Osteoblast (primary cell): ENCODE results near the gene ELAPOR1. TPM values are rescaled to one million over a fixed set of nuclear protein-coding genes. Genes with fewer than 3 reads are reported as not detected.

Source experiments
- DNase-seq: peaks from one replicate; pipeline ENCODE4 v3.0.0; 2011; ENCODE audit warnings: low spot score, mixed read lengths; ENCODE audit not compliant: insufficient read length; ENCODE audit errors: missing footprints
- H2AFZ ChIP-seq: 2 replicates; pipeline ENCODE4 v1.6.0; 2011; ENCODE audit warnings: mild to moderate bottlenecking, low read length
- H3K27ac ChIP-seq: 2 replicates; pipeline ENCODE4 v1.5.1; 2011; ENCODE audit warnings: mild to moderate bottlenecking, low read depth, low read length, moderate library complexity
- H3K27me3 ChIP-seq: 2 replicates; pipeline ENCODE4 v1.6.0; 2012; ENCODE audit warnings: mild to moderate bottlenecking, control low read depth, inconsistent platforms, low read length, moderate library complexity; ENCODE audit not compliant: insufficient read depth
- H3K36me3 ChIP-seq: 2 replicates; pipeline ENCODE4 v1.5.1; 2011; ENCODE audit warnings: mild to moderate bottlenecking, low read length, control low read depth, moderate library complexity; ENCODE audit not compliant: insufficient read depth
- H3K4me1 ChIP-seq: 2 replicates; pipeline ENCODE4 v1.5.1; 2011; ENCODE audit warnings: mild to moderate bottlenecking, low read length, control low read depth, moderate library complexity; ENCODE audit not compliant: insufficient read depth
- H3K4me2 ChIP-seq: 2 replicates; pipeline ENCODE4 v1.6.0; 2011; ENCODE audit warnings: mild to moderate bottlenecking, low read length; ENCODE audit not compliant: insufficient read depth
- H3K4me3 ChIP-seq: fragments of 200-600 bp; sonication (generic); 3 replicates; pipeline ENCODE4 v1.5.1; 2012; ENCODE audit warnings: mild to moderate bottlenecking, low read length, inconsistent platforms; ENCODE audit not compliant: insufficient read depth
- H3K79me2 ChIP-seq: 2 replicates; pipeline ENCODE4 v1.6.0; 2012; ENCODE audit warnings: mild to moderate bottlenecking, low read length, control low read depth, inconsistent platforms; ENCODE audit not compliant: insufficient read depth
- H3K9me3 ChIP-seq: 2 replicates; pipeline ENCODE4 v1.5.1; 2011; ENCODE audit warnings: low read depth, low read length, control low read depth
- H4K20me1 ChIP-seq: 2 replicates; pipeline ENCODE4 v1.6.0; 2012; ENCODE audit warnings: mild to moderate bottlenecking, low read length, control low read depth; ENCODE audit not compliant: insufficient read depth
- total RNA-seq: library from RNA; depleted of rRNA; stranded (reverse); fragments of >200 nt; gene quantifications from 2 replicates; pipeline ENCODE4 v1.2.3, GENCODE V29; 2012
- TF ChIP-seq, protein P1 (sequence below): IDR thresholded peaks from 2 replicates; pipeline ENCODE4 v1.5.1; 2011; ENCODE audit warnings: mild to moderate bottlenecking, low read depth, low read length, moderate library complexity; ENCODE audit errors: extremely low read depth

The ELAPOR1 gene, protein sequence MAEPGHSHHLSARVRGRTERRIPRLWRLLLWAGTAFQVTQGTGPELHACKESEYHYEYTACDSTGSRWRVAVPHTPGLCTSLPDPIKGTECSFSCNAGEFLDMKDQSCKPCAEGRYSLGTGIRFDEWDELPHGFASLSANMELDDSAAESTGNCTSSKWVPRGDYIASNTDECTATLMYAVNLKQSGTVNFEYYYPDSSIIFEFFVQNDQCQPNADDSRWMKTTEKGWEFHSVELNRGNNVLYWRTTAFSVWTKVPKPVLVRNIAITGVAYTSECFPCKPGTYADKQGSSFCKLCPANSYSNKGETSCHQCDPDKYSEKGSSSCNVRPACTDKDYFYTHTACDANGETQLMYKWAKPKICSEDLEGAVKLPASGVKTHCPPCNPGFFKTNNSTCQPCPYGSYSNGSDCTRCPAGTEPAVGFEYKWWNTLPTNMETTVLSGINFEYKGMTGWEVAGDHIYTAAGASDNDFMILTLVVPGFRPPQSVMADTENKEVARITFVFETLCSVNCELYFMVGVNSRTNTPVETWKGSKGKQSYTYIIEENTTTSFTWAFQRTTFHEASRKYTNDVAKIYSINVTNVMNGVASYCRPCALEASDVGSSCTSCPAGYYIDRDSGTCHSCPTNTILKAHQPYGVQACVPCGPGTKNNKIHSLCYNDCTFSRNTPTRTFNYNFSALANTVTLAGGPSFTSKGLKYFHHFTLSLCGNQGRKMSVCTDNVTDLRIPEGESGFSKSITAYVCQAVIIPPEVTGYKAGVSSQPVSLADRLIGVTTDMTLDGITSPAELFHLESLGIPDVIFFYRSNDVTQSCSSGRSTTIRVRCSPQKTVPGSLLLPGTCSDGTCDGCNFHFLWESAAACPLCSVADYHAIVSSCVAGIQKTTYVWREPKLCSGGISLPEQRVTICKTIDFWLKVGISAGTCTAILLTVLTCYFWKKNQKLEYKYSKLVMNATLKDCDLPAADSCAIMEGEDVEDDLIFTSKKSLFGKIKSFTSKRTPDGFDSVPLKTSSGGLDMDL
- 0.36 and 0.59 TPM in 2 replicates for total RNA-seq

DNA sequence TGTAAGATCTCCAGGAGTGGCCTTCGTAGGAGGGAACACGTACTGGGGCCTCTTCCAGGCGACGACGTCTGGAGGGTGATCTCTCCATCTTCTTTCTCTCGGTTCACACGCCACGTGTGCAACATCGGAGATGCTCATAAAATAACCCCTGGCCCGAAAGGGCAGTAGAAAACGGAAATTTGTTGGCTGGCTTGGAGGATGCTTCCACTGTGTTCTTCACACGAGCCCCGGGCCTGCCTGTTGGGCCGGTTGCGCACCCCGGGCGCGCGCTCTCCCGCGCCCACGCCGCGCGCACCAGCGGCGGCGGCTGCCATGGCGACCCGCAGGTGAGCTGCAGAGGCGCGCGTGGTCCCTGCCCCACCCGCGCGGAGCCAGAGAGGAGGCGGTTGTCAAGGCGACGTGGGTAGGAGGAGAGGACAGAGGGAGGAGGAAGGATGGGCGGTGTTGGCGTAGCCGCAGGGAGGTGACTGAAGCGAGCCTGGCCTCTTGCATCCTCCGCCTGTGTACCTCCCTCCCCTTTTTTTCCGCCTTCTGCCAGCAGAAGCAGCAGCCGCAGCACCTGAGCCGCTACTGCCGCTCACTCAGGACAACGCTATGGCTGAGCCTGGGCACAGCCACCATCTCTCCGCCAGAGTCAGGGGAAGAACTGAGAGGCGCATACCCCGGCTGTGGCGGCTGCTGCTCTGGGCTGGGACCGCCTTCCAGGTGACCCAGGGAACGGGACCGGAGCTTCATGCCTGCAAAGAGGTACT lies at the start of gene ELAPOR1:
Gene ELAPOR1, plus strand, starts transcription at position 526 of the 752 bp plus-strand sequence. Its CDS starts 69 bp downstream, at position 595.
- no peak for DNase-seq
- H3K9me3 ChIP-seq, result no peaks in the 10 kb centered on the region
- H3K27me3 ChIP-seq, result peaks cover 41% of the 10 kb centered on the region
- no peaks in the 10 kb centered on the region for H3K79me2 ChIP-seq
- H3K27ac ChIP-seq, result no peak within 1 kb of the TSS
- H2AFZ ChIP-seq, result peak within 1 kb of the TSS; percentile 69
- TF ChIP-seq, protein P1, sequence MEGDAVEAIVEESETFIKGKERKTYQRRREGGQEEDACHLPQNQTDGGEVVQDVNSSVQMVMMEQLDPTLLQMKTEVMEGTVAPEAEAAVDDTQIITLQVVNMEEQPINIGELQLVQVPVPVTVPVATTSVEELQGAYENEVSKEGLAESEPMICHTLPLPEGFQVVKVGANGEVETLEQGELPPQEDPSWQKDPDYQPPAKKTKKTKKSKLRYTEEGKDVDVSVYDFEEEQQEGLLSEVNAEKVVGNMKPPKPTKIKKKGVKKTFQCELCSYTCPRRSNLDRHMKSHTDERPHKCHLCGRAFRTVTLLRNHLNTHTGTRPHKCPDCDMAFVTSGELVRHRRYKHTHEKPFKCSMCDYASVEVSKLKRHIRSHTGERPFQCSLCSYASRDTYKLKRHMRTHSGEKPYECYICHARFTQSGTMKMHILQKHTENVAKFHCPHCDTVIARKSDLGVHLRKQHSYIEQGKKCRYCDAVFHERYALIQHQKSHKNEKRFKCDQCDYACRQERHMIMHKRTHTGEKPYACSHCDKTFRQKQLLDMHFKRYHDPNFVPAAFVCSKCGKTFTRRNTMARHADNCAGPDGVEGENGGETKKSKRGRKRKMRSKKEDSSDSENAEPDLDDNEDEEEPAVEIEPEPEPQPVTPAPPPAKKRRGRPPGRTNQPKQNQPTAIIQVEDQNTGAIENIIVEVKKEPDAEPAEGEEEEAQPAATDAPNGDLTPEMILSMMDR, result no peak
- H3K4me1 ChIP-seq, result peaks cover 10% of the 10 kb centered on the region
- H4K20me1 ChIP-seq, result no peaks in the 10 kb centered on the region
- peak within 1 kb of the TSS; percentile 91 for H3K4me2 ChIP-seq
- peak within 1 kb of the TSS; percentile 64 for H3K4me3 ChIP-seq
- H3K36me3 ChIP-seq, result no peaks in the 10 kb centered on the region

DNA sequence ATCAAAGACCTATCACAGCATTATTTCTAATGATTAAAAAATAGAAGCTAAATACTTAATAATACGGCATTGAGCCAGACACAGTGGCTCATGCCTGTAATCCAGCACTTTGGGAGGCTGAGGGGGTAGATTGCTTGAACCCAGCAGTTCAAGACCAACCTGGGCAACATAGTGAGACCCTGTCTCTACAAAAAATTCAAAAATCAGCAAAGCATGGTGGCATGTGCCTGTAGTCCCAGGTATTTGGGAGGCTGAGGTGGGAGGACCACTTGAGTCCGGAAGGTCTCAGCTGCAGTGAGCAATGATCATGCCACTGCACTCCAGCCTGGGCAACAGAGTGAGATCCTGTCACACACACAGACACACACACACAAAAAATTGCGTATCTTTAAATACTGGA lies 48.8 kb upstream of the ELAPOR1 start:
- Histone ChIP-seq H3K79me2 (peaks cover 36% of the 10 kb centered on the region), H3K36me3 (peaks cover 56% of the 10 kb centered on the region), H4K20me1 (peaks cover 24% of the 10 kb centered on the region)

DNA sequence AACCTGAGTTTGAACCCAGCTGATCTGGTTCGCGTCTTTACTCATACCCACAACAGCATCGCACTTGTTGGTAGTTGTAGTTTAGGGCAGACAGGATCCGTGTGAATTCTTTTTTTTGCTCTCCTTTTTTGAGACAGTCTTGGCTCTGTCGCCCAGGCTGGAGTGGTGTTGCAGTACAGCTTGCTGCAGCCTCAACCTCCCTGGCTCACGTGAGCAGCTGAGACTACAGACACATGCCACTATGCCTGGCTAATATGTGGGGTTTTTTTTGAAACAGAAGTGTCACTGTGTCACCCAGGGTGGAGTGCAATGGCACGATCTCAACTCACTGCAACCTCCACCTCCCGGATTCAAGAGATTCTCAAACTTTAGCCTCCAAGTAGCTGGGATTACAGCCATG lies 46.0 kb upstream of the ELAPOR1 start:
- peaks cover 33% of the 10 kb centered on the region for H4K20me1 ChIP-seq
- H3K79me2 ChIP-seq, result peaks cover 57% of the 10 kb centered on the region
- no peak for DNase-seq

More for the DNA sequence above, 48.8 kb upstream of the ELAPOR1 start:
- no peak for DNase-seq
- Histone ChIP-seq H3K4me3 (no peak overlapping the region), H3K9me3 (no peaks in the 10 kb centered on the region), H3K27ac (no peak overlapping the region), H2AFZ (no peak overlapping the region), H3K27me3 (no peaks in the 10 kb centered on the region), H3K4me2 (no peak overlapping the region), H3K4me1 (no peaks in the 10 kb centered on the region)
- TF ChIP-seq, protein P1, result no peak

More for the DNA sequence above, 46.0 kb upstream of the ELAPOR1 start:
- H3K27ac ChIP-seq, result no peak overlapping the region
- H3K36me3 ChIP-seq, result peaks cover 60% of the 10 kb centered on the region
- no peaks in the 10 kb centered on the region for H3K27me3 ChIP-seq
- TF ChIP-seq, protein P1, result no peak
- no peak overlapping the region for H3K4me2 ChIP-seq
- H3K4me3 ChIP-seq, result no peak overlapping the region
- no peak overlapping the region for H2AFZ ChIP-seq
- H3K9me3 ChIP-seq, result no peaks in the 10 kb centered on the region
- no peaks in the 10 kb centered on the region for H3K4me1 ChIP-seq
